Lung microvascular endothelial cell (primary cell): Measurements from ENCODE around the gene MARK2. TPM values are rescaled to one million over a fixed set of nuclear protein-coding genes. Genes with fewer than 3 reads are reported as not detected.
"Not testable (repeated sequence)": the region's sequence is repeated elsewhere in the genome, so short reads cannot be mapped to it uniquely, and the experiment has no call there.

Experiments
- DNase-seq, 2 donors: peaks; one replicate each; pipeline versions ENCODE4 v3.0.0 to v3.0.0-alpha.2; 2010; ENCODE audit warnings: low read depth in 2 of 2
- total RNA-seq: library from RNA; depleted of rRNA; stranded (reverse); fragments of >200 nt; gene quantifications from 2 replicates; pipeline ENCODE4 v1.2.1, GENCODE V29; 2014

MARK2 gene
- total RNA-seq, result 6.8 and 9.9 TPM in 2 replicates

DNA sequence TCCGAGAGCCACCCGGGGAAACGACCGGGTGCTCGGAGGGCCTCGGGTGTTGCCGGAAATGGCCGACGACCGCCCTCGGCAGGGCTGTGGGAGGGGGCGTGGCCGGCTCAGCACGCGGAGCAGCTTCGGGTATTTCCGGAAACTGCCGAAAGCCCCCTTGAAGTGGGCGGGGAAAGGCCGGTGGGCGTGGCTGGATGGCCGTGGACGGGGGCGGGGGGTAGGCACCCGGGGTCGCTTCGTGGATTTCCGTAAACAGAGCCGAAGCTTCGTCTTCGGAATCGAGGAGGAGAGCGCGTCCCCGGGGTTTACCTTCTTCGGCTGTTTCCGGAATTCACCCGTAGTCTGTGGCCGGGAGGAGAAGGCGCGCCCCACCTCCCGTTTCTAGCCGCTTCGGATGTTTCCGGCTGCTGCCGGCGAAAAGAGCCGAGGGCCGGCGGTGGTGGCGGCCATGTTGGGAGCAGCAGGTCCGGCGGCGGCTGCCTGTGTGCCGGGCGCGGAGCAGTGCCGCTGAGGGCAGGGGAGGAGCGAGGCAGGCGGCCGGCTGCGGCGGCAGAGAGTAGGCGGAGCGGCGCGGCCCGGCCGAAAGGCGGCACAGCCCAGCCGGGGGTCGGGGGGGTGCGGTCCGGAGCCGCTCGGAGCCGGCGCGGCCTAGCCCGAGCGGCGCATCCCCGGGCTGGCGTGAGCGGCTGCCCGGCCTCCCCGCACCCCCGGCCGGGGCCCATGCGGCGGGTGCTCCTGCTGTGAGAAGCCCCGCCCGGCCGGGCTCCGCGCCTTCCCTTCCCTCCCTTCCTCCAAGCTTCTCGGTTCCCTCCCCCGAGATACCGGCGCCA lies at the start of gene MARK2:
MARK2 (plus strand) TSS at position 433 of the 830 bp plus-strand sequence; CDS start at position 830, 397 bp downstream.
- peak; percentile 97 to 98 for DNase-seq

DNA sequence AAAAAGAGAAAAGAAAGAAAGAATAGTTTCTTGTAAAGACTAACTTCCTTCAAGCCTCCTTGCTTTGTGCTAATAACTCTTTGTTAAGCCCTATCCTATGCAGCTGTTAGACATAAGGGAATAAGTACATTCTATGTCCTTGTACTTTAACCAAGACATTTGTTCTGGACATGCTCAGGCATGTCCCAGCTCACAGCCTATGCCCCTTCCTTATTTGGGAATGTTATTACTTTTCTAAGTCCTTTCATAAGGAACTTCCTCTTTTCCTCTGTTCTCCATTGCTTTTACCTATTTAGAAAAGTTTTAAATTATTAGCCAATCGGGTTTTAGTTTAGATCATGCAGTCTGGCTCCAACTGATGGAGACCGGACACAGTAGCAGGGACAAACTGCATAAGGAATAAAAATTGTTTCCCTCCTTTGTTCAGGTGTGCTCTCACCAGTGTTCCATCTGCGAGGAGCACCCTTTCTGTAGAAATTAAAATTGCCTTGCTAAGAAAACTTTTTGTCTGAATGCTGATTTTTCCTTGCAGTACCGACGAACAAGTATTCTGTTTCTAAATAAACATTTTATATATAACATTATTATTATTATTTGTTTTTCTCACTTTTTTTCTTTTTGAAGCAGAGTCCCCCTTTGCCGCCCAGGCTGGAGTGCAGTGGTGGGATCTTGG lies 47.3 kb upstream of the MARK2 start:
- no peak for DNase-seq

DNA sequence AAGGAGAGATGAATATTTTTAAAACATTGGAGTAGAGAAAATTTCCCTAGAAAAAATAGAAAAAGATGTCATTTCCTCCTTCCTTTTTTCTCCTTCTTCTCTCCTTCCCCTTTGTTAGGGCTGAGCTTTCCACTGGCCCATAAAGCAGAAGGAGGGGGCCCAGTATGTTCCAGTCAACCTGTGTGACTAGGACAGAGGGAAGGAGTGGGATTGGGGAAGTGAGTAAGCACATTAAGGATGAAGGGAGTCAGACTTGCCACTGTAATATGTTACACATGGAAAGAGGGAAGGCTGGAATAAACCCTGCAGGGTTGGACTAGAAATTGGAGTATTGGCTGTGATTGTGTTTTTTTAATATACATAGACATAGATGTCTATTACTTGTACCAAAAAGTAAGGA lies 45.7 kb upstream of the MARK2 start:
- no peak for DNase-seq

DNA sequence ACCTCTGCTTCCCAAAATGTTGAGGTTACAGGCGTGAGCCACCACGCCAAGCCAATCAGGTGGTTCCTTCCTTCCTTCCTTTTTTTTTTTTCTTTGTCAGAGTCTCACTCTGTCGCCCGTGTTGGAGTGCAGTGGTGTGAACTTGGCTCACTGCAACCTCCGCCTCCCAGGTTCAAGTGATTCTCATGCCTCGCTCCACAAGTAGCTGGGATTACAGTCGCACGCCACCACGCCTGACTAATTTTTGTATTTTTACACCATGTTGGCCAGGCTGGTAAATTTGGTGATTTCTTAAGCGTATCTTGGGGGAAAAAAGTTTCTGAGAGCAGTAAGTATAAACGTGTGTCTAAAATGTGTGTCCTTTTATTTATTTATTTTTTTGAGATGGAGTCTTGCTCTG lies 43.8 kb upstream of the MARK2 start:
- no peak for DNase-seq

DNA sequence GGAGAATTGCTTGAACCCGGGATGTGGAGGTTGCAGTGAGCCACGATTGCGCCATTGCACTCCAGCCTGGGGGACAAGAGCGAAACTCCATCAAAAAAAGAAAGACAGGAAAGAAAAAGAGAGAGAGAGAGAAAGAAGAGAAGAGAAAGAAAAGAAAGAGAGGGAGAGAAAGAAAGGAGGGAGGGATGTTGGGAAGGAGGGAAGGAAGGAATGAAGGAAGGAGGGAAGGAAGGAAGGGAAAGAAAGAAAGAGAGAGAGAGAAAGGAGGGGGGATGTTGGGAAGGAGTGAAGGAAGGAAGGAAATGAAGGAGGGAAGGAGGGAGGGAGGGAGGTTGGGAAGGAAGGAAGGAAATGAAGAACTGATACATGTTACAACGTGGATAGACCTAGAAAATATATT lies 38.0 kb upstream of the MARK2 start:
- no peak for DNase-seq

DNA sequence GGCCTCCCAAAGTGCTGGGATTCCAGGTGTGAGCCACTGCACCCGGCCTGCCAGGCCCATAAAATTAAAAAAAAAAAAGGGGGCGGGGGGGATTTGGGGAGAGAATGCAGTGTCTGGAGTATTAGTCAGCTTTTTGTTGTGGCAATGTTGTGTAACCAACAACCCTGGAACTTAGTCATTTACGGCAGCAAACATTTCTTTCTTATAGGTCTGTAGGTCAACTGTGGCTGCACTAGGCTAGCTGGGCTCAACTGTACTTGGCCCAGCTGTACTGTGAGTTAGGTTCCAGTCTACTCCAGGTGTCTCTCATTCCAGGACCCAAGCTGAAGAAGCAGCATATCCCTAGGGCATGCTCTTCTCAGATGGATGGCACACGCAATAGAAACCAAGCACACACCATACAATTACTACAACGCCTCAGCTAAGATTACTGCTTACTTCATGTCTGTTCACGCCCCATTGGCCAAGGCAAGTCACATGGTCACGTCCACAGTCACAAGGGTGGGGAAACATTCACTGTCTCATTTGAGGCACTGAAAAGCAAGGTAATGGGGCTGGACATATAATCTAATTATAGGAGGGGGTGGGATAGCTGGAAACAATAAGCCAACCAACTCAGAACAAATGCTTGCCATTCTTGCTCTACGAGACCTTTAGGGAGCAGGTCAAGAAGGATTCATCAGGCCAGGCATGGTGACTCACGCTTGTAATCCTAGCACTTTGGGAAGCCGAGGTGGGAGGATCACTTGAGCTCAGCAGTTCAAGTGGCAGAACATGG lies 36.1 kb upstream of the MARK2 start:
- DNase-seq, result no peak

DNA sequence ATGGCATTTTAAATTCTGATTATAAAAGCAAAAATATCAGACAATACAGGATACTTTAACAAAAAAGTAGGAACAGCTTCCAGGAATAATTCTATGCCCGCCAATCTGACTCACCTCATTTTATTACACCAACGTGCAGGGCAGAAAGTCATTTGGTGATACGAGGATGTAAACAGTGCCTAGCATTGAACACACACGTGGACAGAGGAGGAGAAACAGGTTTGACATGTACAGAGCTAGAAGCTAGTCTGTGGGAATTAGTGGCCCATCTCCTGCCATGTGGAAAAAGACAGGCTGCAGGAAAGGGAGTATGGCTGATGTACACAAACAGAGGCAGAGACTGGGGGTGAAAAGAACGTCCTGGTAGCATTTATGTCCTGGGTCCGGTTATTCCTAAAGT lies 34.7 kb upstream of the MARK2 start:
- DNase-seq, result peak in 1 of 2 donors; percentile 36

DNA sequence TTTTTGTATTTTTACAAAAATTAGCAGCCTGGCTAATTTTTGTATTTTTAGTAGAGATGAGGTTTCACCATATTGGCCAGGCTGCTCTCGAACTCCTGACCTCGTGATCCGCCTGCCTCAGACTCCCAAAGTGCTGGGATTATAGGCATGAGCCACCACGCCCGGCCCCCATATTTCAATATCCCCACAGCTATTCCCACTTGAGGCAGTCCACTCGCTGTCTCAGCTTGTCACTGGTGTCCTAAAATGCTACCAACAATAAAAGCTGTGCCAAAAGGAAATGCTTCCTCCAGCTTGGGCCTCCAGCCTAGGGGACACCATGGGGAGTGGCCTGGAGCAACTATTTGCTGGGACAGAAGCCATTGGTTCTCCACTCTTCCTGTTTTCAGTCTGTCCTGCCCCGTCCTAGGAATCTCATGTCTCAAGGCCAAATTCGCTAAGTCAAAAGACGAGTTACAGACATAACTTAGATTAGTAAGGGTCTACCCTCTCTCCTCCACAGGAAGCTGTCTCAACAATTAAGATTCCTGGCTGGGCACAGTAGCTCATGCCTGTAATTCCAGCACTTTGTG lies 33.0 kb upstream of the MARK2 start:
- peak; percentile 40 to 43 for DNase-seq

DNA sequence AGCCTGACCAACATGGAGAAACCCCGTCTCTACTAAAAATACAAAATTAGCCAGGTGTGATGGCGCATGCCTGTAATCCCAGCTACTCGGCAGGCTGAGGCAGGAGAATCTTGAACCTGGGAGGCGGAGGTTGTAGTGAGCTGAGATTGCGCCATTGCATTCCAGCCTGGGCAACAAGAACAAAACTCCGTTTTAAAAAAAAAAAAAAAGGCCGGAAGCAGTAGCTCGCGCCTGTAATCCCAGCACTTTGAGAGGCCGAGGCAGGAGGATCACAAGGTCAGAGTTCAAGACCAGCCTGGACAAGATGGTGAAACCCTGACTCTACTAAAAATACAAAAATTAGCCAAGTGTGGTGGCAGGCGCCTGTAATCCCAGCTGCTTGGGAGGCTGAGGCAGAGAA lies 28.5 kb upstream of the MARK2 start:
- DNase-seq, result not testable (repeated sequence)

DNA sequence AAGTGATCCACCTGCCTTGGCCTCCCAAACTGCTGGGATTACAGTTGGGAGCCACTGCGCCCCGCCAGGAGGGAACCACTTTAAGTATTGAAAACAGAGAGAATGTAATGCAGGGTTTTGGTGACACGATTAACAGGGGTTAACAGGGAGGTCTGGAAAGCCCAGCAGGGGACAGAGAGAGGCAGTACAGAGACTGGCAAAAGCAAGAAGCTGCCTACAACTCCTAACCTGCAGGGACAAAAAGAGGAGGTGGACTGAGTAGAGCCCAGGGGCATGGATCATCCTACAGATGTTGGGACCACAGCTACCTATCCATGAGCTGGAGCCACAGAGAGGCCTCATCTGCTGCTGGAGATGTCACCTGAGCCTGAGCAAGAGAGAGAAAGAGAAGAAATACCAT lies 27.4 kb upstream of the MARK2 start:
- no peak for DNase-seq

DNA sequence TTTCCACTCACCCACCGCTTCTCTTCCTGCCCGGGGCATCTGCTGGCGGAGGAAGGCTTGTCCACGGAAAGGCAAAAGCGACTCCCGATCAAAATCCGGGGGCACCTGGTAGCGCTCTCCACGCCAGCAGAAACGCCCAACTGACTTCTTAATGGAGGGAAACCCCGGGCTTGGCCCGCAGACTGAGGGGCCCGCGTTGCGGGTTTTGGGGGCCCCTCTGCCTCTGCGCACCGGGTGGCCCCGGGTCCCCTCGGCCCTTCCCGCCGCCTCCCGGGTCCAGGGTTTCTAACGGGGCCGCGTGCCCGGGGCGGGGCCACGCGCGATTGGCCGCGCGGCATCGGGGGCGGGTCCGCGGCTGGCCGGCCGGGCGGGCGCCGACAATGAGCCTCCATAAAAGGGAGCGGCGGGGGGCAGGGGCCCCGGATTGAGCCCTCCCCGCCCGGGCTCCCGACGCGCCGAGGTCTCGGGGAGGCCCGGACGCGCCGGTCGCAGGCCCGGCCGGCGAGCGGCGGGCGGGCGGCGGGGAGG lies 25.8 kb upstream of the MARK2 start, which contains the start of gene SPINDOC:
SPINDOC (plus strand) TSS at position 422 of the 528 bp plus-strand sequence. CDS start 231 bp downstream, outside the sequence.
- peak; percentile 70 to 74 for DNase-seq

DNA sequence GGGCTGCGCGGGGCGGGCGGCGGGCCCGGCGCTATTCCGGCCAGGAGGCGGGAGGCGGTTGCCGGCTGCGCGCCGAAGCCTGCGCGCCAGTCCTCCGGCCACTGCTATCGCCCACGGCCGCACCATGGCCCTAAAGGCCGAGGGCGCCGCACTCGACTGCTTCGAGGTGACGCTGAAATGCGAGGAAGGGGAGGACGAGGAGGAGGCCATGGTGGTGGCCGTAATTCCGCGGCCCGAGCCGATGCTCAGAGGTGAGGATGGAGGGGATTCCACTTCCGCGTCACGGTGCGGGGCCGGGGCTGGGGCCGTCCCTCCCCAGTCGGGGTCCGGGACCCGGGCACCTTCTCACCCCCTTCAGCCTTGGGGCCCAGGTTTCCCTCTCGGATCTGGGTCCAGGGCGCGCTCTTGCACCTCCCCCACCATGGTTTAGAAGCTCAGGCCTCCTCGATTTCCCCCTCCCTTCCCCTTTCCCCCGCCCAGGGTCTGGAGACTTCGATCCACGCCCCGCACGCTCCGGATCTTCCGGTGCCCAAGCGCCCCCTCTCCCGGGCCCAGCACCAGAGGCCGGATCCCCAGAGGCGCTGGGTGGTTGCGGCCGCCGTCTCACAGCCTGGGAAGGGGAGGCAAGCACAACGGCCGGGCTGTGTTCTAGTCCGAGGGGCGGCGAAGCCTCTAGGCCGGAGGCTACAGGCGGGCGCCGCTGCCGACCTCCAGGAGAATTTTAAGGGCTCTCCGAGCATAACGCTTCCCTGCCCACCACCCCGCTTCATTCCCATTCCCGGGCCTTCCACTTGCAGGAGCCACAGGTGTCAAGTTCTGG lies 25.1 kb upstream of the MARK2 start:
- peak; percentile 28 to 43 for DNase-seq

DNA sequence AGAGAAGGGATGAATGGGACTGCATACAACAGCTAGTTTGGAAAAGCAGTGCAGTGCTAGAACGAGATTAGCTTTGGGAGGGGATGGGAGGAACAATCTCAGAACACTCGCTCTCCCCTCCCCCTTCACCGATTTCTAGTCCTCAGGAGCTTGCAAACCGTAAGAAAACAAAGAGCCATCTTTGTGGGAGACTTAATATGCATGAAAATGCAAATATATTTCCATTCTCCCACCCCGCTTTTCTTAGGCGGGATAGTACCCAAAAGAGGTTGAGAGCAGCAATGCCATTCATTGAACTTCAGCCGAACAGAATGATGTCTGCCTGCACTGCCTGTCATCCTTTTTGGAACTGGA lies 24.6 kb upstream of the MARK2 start:
- no peak for DNase-seq

DNA sequence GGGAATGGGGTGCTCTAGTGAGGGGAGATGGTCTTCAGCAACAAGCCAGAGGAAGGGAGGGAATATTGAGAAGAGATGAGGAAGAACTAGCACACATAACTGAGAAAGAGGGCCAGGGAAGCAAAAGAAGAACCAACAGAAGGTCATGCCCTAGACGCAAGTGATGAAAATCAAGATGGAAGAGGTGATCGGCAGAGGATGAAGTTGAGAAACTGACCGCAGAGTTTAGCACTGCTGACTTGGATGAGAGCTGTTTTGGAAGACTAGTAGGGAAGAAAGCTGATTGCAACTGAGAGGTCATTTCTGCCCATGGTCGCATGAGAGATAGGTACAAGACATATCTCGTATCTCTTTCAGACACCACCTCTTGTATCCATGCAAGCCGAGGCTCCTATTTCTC lies 22.7 kb upstream of the MARK2 start:
- no peak for DNase-seq

DNA sequence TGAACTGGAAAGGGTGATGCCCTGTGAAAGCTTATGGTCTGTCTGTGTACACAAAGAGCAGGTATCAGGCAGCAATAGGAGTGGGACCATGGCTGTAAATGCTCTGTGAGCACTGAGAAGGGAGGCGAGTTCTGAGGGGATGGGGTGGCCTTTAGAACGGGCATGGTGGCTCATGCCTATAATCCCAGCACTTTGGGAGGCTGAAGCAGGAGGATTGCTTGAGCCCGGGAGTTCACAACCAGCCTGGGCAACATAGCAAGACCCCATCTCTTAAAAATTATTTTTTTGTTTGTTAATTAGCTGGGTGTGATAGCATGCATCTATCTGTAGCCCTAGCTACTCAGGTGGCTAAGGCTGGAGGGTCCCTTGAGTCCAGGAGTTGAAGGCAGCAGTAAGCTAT lies 22.2 kb upstream of the MARK2 start:
- DNase-seq, result no peak

DNA sequence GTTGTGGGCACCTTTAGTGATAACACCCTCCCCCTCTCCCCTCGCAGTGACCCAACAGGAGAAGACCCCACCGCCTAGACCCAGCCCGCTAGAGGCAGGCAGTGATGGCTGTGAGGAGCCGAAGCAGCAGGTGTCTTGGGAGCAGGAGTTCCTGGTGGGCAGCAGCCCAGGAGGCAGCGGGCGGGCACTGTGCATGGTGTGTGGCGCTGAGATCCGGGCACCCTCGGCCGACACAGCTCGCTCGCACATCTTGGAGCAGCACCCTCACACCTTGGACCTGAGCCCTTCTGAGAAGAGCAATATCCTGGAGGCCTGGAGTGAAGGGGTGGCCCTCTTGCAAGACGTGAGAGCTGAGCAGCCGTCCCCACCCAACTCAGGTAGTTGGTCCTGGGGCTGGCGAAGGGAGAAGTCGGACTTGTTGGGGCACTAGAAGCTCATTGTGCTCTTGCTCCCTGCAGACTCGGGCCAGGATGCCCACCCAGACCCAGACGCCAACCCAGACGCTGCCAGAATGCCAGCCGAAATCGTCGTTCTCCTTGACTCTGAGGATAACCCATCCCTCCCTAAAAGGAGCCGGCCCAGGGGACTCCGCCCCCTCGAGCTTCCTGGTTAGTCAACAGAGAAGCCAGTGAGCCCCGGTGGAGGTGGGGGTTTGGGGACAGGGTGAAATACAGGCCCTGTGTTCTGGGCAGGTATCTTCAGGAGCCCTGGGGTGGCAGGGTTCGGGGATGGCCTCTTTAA lies 21.0 kb upstream of the MARK2 start:
- no peak for DNase-seq

DNA sequence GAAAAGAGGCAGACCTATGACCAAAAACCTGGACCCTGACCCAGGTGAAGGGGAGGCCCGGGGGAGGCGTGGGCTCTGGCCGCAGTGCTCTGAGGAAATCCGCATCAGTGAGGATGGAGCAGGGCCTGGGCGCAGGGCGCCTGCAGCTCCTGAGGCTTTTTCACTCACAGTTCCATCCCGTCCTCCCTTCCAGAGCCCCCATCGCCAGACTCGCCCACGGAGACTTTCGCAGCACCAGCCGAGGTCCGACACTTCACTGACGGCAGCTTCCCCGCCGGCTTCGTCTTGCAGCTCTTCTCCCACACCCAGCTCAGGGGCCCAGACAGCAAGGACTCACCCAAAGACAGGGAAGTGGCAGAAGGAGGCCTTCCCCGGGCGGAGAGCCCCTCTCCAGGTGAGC lies 20.3 kb upstream of the MARK2 start:
- no peak for DNase-seq

DNA sequence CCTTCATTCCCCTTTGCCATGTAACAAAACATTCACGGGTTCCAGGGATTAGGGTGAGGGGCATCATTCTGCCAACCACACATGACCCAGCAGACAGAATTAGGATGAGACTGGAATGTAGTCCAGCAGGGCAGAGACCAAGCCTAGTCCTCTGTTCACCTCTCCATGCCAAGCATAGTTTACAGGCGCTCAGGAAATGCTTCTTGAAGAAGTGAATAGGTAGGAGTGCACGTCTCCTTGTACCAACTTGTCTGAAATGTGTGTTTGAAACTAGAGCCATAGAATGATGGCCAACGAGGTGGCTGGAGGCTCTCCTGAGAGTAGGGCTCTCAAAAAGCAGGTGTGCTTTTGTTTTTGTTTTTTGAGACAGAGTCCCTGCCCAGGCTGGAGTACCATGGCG lies 17.5 kb upstream of the MARK2 start:
- no peak for DNase-seq

DNA sequence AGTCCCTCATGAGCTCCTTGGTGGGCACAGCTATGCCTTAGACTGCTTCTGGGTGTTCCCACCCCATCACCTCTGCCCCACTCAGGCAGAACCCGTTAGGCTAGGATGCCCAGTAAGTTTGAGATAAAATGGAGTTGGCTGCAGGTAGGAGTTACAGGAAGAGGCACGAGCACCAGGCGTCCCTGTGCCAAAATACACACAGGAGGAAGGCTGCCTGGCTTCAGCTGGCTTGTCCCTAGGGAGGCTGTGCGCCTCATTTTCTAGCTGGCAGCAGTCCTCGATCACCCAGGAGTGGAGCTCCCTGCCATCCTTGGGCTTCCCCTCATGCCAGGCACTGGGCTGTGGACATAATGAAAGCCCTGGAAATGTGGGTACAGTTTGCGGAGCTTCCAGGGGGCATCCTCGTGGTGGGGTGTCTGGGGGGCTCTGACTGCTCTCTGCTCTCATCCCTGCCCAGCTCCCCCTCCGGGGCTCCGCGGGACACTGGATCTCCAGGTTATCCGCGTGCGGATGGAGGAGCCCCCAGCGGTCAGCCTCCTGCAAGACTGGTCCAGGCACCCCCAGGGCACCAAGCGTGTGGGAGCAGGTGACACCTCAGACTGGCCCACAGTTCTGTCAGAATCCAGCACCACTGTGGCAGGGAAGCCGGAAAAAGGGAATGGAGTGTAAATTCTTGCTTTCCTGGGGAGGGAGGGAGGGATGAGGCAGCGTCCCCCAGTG lies 12.3 kb upstream of the MARK2 start:
- no peak for DNase-seq
